ENCODE measurements around the gene DYNC1LI1. TPM values are rescaled to one million over a fixed set of nuclear protein-coding genes. Genes with fewer than 3 reads are reported as not detected.

Gene DYNC1LI1
- total RNA-seq, 1 experiment from 2014 or later = 56.2 TPM

DNA sequence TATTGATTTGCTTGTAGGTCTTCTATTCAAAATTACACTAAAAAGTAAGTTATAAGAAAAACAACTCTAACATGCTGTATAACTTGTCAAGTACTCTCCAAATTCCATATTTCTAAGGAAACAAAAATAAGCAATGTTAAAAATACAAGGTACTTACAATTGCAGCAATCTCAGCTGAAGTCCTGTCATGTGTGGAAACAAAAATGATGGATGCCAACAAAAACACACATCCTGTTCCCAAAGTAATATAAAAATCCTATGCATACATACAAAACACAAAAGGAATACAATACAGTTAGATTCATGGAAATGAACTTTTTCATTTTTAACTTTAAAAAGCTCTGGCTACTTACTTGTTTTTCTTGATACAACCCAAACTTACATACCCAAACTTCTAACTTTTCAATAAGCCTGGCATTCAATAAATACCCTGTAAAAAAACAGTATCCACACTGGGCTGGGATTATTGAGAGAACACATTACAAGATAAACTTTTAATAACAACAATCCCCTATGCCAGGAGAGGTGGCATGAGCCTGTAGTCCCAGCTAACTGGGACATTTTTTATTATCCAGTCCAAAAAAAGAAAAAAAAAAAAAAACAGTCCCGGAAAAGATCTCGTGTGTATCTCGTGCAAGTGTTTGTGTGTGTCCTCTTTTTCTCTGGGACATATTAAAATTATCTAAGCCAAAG lies 82.7 kb downstream of the DYNC1LI1 start:
- H2AK5ac ChIP-seq (ENCODE audit: insufficient read length, low read length) = no peak overlapping the region
- H3K27me3 ChIP-seq (ENCODE audit: insufficient read depth, low read length) = no peaks in the 10 kb centered on the region
- H3K27me3 Mint-ChIP-seq (ENCODE audit: low read depth) = no peaks in the 10 kb centered on the region
- no peak overlapping the region for H4K91ac ChIP-seq (ENCODE audit: insufficient read length, low read depth, low read length)
- H3K9me3 ChIP-seq (ENCODE audit: control insufficient read depth, low read depth, low read length) = no peaks in the 10 kb centered on the region
- no peak overlapping the region for H2BK12ac ChIP-seq (ENCODE audit: insufficient read length, low read depth, low read length)
- H3K27ac Mint-ChIP-seq = no peak overlapping the region
- H3K23ac ChIP-seq (ENCODE audit: insufficient read length, low read depth, low read length) = no peak overlapping the region
- no peaks in the 10 kb centered on the region for H4K20me1 ChIP-seq (ENCODE audit: control insufficient read depth, insufficient read depth, insufficient read length)
- no peak for TF ChIP-seq CTCF (conservative IDR thresholded peaks at IDR 0.05)
- H3K4me2 ChIP-seq (ENCODE audit: insufficient read depth, insufficient read length, low read length) = no peak overlapping the region
- no peaks in the 10 kb centered on the region for H3K79me1 ChIP-seq (ENCODE audit: insufficient read depth, low read depth, low read length, poor library complexity, severe bottlenecking)
- H3K23me2 ChIP-seq (ENCODE audit: insufficient read length, low read depth, low read length, poor library complexity, severe bottlenecking) = no peaks in the 10 kb centered on the region
- no peaks in the 10 kb centered on the region for H3K9me3 Mint-ChIP-seq
- no peak overlapping the region for H3K18ac ChIP-seq (ENCODE audit: insufficient read length, low read depth, low read length)
- no peak overlapping the region for H3K9ac ChIP-seq (ENCODE audit: extremely low read depth, insufficient read length, low read length)
- H2BK5ac ChIP-seq (ENCODE audit: insufficient read length, low read length) = no peak overlapping the region
- WGBS (ENCODE audit: extremely low coverage, insufficient read length, low lambda C conversion rate) = no CpG with 5 or more reads among the region's 3 CpGs
- H2BK20ac ChIP-seq (ENCODE audit: low read depth, low read length, poor library complexity, severe bottlenecking) = no peak overlapping the region
- H3K36me3 Mint-ChIP-seq (ENCODE audit: insufficient read depth in 1 of 3, low read depth in 3 of 3) = peaks cover 7 to 25% (median 16%) of the 10 kb centered on the region in 3 experiments; a peak in 6 of 7 replicates
- no peak overlapping the region for H3K14ac ChIP-seq (ENCODE audit: insufficient read depth, low read length)
- no peak overlapping the region for H3T11ph ChIP-seq (ENCODE audit: low read length)
- no peaks in the 10 kb centered on the region for H3K4me1 Mint-ChIP-seq
- no peak overlapping the region for H3K56ac ChIP-seq (ENCODE audit: insufficient read length, low read depth, low read length)
- DNase-seq = no peak
- no peak overlapping the region for H4K5ac ChIP-seq (ENCODE audit: insufficient read length, low read depth, low read length)
- no peak overlapping the region for H3K27ac ChIP-seq (ENCODE audit: insufficient read length, low read depth, low read length)
- H3K4me1 ChIP-seq (ENCODE audit: insufficient read depth, low read length) = no peaks in the 10 kb centered on the region
- H2AFZ ChIP-seq (ENCODE audit: low read length) = no peak overlapping the region
- H2BK15ac ChIP-seq (ENCODE audit: low read depth, low read length) = no peak overlapping the region
- H2BK120ac ChIP-seq (ENCODE audit: low read depth, low read length, poor library complexity, severe bottlenecking) = no peak overlapping the region
- no peak overlapping the region for H3K4ac ChIP-seq (ENCODE audit: low read depth, low read length)
- H3K79me2 ChIP-seq (ENCODE audit: insufficient read depth, low read length) = no peaks in the 10 kb centered on the region
- no peak overlapping the region for H3K4me3 Mint-ChIP-seq
- H4K8ac ChIP-seq (replicated peaks; ENCODE audit: insufficient read length, low read depth, low read length) = no peak overlapping the region

Data from H9 (cell line).